Measurements from ENCODE around the gene ADRA1B.

Gene ADRA1B

DNA sequence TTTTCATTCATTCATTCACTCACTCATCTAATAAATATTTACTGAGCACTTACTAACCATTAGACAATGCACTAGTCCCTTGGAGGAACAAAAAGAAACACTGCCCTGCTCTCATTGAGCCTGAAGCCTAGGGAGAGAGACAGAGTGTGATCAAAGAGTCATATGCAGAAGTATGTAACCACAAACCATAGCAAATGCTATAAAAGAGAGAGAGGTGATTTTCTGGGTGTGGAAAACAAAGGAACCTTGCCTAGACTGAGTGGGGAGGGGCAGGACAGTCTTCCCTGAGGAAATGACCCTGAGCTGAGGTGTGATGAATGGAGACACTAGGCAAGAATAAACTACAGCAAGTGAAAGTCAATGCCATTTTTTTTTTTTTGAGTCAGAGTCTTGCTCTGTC, 10.8 kb upstream of the ADRA1B start:
- TF ChIP-seq, protein P1, sequence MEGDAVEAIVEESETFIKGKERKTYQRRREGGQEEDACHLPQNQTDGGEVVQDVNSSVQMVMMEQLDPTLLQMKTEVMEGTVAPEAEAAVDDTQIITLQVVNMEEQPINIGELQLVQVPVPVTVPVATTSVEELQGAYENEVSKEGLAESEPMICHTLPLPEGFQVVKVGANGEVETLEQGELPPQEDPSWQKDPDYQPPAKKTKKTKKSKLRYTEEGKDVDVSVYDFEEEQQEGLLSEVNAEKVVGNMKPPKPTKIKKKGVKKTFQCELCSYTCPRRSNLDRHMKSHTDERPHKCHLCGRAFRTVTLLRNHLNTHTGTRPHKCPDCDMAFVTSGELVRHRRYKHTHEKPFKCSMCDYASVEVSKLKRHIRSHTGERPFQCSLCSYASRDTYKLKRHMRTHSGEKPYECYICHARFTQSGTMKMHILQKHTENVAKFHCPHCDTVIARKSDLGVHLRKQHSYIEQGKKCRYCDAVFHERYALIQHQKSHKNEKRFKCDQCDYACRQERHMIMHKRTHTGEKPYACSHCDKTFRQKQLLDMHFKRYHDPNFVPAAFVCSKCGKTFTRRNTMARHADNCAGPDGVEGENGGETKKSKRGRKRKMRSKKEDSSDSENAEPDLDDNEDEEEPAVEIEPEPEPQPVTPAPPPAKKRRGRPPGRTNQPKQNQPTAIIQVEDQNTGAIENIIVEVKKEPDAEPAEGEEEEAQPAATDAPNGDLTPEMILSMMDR (conservative IDR thresholded peaks at IDR 0.05; ENCODE audit: low read depth), result no peak
- peak; percentile 97 for DNase-seq (ENCODE audit: low spot score)
- H3K27ac ChIP-seq, result peak overlapping the region; percentile 48; the same call in 1 of the 2 replicates
- ChIA-PET CTCF (interaction anchor here (0.6 kb wide), 1 partner anchor 88 kb away, joined by 3 read pairs; no protein-coding TSS in a partner anchor), POLR2A (ENCODE audit: low non-redundant PET) (no interaction called here)

DNA sequence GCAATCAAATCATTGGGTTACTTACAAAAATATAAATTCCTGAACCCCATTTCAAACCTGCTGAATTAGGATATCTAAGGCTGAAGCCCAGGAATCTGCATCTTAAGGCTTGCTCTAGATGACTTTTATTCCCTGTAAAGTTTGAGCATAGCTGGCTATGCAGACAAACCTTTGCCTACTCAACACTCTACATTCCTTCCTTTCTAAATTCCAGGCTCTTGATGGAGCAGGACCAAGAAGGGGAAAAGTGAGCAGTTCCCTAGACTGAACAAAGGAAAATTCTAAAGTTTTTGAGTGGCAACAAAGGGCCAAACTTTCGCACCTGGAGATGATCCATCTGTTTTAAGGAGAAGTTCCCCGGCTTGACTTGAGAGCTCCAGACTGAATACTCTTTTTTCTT, 9.8 kb upstream of the ADRA1B start:
- TF ChIP-seq, protein P1 (conservative IDR thresholded peaks at IDR 0.05; ENCODE audit: low read depth), result no peak
- CTCF ChIA-PET, result no interaction called here
- POLR2A ChIA-PET (ENCODE audit: low non-redundant PET), result interaction anchor here (1.0 kb wide), 1 partner anchor 11 kb away, joined by 3 read pairs; no protein-coding TSS in a partner anchor
- no peak for DNase-seq (ENCODE audit: low spot score)
- H3K27ac ChIP-seq, result no peak overlapping the region

DNA sequence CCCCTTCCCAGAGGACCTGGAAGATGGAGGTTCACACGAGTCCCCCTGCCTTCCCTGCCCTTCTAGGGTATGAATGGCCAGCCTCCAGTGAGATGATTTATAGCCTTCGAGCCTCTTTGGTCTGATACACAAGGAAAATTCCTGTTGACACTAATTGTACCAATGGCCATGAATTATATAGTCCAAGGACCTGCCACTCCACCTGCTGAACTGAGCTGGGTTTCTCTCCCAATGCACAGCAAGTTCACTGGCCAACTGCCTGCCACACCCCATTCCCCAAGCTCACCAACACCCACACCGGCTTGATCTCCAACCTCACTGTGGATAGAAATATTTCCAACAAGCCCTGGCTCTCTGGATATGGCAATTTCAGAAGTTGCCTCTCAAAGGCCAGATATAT, 9.3 kb upstream of the ADRA1B start:
- CTCF ChIA-PET, result interaction anchor here (0.6 kb wide), 1 partner anchor 215 kb away, joined by 3 read pairs; no protein-coding TSS in a partner anchor
- TF ChIP-seq, protein P1 (conservative IDR thresholded peaks at IDR 0.05; ENCODE audit: low read depth), result no peak
- no peak for DNase-seq (ENCODE audit: low spot score)
- no peak overlapping the region for H3K27ac ChIP-seq
- POLR2A ChIA-PET (ENCODE audit: low non-redundant PET), result interaction anchor here (1.0 kb wide), 1 partner anchor 10 kb away, joined by 3 read pairs; no protein-coding TSS in a partner anchor

DNA sequence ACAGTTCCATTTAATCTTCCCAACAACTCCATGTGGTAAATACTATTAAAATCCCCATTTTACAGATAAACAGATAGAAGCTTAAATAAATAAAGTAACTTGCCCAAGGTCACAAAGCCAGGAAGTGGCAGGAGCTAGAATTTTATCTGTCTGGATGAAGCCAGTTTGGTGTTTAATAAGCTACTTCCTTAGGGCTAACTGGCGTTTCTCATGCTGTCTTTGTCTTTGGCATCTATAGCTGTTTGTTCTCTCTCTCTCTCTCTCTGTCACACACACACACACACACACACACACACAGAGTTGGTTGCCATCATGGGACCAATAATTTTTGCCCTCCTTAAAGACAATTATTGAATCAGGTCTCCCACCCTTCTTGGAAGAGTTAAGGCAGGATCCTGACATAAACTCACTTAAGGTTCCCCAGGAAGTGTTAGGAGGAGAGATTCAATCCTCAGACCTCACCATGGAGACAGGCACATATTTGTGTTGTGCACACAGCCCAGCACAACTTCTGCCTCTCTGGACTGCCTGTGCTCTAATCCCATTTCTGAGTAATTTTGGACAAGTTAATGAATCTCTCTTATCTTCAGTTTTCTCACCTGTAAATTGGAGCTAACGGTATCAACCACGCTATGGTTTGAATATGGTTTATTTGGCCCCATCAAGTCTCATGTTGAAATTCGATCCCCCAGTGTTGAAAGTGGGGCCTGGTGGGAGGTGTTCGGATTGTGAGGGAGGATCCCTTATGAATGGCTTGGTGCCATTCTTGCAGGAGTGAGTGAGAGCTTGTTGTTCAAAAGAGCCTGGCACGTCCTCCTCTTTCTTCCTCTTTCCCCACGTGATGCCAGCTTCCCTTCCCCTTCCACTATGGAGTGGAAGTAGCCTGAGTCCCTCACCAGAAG, 8.3 kb upstream of the ADRA1B start:
- H3K27ac ChIP-seq, result no peak overlapping the region

DNA sequence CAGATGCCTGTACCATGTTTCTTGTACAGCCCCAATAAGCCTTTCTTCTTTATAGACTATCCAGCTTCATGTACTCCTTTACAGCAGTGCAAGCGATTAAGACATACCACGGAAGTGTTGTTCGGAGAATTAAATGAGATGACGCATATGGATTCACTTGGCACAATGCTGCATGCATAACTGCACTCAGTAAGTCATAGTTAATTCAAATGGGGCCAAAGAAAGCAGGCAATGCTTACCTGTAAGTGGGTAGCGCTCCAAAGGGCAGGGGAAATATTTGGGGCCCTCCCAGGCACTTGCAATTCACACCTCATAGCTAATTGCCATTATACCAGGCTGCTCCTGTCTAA, 7.7 kb upstream of the ADRA1B start:
- ChIA-PET POLR2A (ENCODE audit: low non-redundant PET) (no interaction called here), CTCF (interaction anchor here (1.5 kb wide), 1 partner anchor 79 kb away, joined by 4 read pairs; no protein-coding TSS in a partner anchor)
- no peak overlapping the region for H3K27ac ChIP-seq
- TF ChIP-seq, protein P1 (conservative IDR thresholded peaks at IDR 0.05; ENCODE audit: low read depth), result no peak
- no peak for DNase-seq (ENCODE audit: low spot score)

More for the DNA sequence above, 8.3 kb upstream of the ADRA1B start:
- TF ChIP-seq, protein P1 (conservative IDR thresholded peaks at IDR 0.05; ENCODE audit: low read depth), result no peak
- no peak for DNase-seq (ENCODE audit: low spot score)
- ChIA-PET CTCF (interaction anchor here (0.5 to 1.5 kb wide), 2 partner anchors 79 to 576 kb away, joined by 3 to 4 read pairs; no protein-coding TSS in a partner anchor), POLR2A (ENCODE audit: low non-redundant PET) (interaction anchor here (0.7 kb wide), 1 partner anchor 10 kb away, joined by 3 read pairs; no protein-coding TSS in a partner anchor)

DNA sequence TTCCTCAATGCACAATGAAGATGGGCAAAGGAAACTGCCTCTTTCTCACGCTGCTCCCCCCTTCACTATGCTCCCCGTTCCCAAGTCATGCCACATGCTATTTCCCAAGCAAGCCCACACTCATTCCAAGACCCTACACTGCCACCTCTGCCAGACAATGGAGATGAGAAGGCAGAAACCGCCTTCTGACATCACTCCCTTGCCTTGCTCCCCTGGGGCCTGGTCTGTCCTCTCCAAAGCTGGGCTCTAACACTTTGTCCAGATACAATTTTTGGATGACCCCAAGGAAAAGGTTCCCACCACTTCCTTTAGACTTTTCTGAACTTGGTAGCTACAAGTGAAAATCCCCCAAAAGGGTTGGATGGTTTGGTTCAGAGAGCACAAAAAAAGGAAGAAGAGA, 7.2 kb upstream of the ADRA1B start:
- POLR2A ChIA-PET (ENCODE audit: low non-redundant PET), result no interaction called here
- no peak for DNase-seq (ENCODE audit: low spot score)
- CTCF ChIA-PET, result interaction anchor here (1.5 kb wide), 1 partner anchor 78 kb away, joined by 4 read pairs; no protein-coding TSS in a partner anchor
- no peak overlapping the region for H3K27ac ChIP-seq
- TF ChIP-seq, protein P1 (conservative IDR thresholded peaks at IDR 0.05; ENCODE audit: low read depth), result no peak

Data from RWPE1 (cell line).